ENCODE data around the gene GFOD1. TPM values are rescaled to one million over a fixed set of nuclear protein-coding genes. Genes with fewer than 3 reads are reported as not detected.
"Not testable (repeated sequence)": the region's sequence is repeated elsewhere in the genome, so short reads cannot be mapped to it uniquely, and the experiment has no call there.

GFOD1 gene
- total RNA-seq, 4 donors from 2014 or later = 12.2 to 78.2 (median 45.7) TPM

GRCh38 chr6:13511913-13512717 lies 24.7 kb upstream of the GFOD1 start:
- ATAC-seq (ENCODE audit: low FRiP score) = no peak
- TF ChIP-seq CTCF (IDR thresholded peaks at IDR 0.05) = no peak
- DNase-seq (ENCODE audit: low spot score) = no peak

GRCh38 chr6:13511141-13511571 lies 23.8 kb upstream of the GFOD1 start:
- DNase-seq (ENCODE audit: low spot score); ATAC-seq (ENCODE audit: low FRiP score): not testable (repeated sequence)

GRCh38 chr6:13510433-13510832 lies 23.0 kb upstream of the GFOD1 start:
- ATAC-seq (ENCODE audit: low FRiP score); DNase-seq (ENCODE audit: low spot score): not testable (repeated sequence)

GRCh38 chr6:13508711-13509705 lies 21.6 kb upstream of the GFOD1 start:
- ATAC-seq (ENCODE audit: low FRiP score) = peak; percentile 88
- TF ChIP-seq CTCF (IDR thresholded peaks at IDR 0.05) = no peak

GRCh38 chr6:13507306-13507860 lies 20.0 kb upstream of the GFOD1 start:
- TF ChIP-seq CTCF (IDR thresholded peaks at IDR 0.05) = no peak
- no peak for DNase-seq (ENCODE audit: low spot score)
- no peak for ATAC-seq (ENCODE audit: low FRiP score)

More at GRCh38 chr6:13508711-13509705, 21.6 kb upstream of the GFOD1 start:
- DNase-seq (ENCODE audit: low spot score) = no peak

GRCh38 chr6:13505345-13505734 lies 17.9 kb upstream of the GFOD1 start:
- ATAC-seq (ENCODE audit: low FRiP score) = no peak
- DNase-seq (ENCODE audit: low spot score) = no peak

More at GRCh38 chr6:13505345-13505734, 17.9 kb upstream of the GFOD1 start:
- no peak for TF ChIP-seq CTCF (IDR thresholded peaks at IDR 0.05)

Measured in omental fat pad (tissue), 4 donors.